Mammary epithelial cell (primary cell): ENCODE data around the gene ZNF768.

ENCODE experiments used
- EZH2 ChIP-seq: IDR thresholded peaks from 2 replicates; pipeline ENCODE4 v1.6.1; 2012; ENCODE audit warnings: low read length, inconsistent platforms, borderline replicate concordance
- TF ChIP-seq, protein P1 (sequence below), 2 donors: IDR thresholded peaks in 1 of 2; conservative IDR thresholded peaks in 1 of 2; 2 replicates each; pipeline ENCODE4 v1.5.1; 2011 to 2012; ENCODE audit warnings: inconsistent platforms in 2 of 2, low read length in 2 of 2, mild to moderate bottlenecking in 2 of 2, control low read depth in 1 of 2, low read depth in 1 of 2; ENCODE audit not compliant: insufficient read depth in 1 of 2; ENCODE audit errors: extremely low read depth in 1 of 2

DNA sequence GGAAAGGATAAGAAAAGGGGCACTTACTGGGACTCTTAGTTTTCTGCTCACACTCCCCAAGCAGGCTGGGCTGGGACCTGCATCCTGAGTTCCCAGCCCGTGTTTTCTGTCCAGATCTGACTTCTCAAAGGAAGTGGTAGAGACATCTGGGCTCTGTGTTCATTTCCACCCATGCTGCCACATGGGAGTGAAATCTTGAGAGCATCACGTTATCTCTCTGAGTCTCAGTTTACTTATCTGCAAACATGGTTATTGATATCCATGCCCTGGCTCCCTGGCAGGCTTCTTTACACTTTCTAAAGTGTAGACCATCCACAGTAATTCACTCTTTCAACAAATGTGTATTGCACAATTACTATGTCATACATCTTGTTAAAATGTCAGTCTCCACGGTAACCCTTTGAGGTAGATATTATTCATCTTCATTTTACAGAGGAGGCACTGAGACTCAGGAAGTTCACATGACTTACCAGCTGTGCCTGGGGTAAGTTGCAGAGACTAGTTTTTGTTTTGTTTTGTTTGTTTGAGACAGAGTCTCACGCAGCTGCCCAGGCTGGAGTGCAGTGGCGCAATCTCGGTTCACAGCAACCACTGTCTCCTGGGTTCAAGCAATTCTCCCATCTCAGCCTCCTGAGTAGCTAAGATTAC, 41.7 kb upstream of the ZNF768 start:
- TF ChIP-seq, protein P1, sequence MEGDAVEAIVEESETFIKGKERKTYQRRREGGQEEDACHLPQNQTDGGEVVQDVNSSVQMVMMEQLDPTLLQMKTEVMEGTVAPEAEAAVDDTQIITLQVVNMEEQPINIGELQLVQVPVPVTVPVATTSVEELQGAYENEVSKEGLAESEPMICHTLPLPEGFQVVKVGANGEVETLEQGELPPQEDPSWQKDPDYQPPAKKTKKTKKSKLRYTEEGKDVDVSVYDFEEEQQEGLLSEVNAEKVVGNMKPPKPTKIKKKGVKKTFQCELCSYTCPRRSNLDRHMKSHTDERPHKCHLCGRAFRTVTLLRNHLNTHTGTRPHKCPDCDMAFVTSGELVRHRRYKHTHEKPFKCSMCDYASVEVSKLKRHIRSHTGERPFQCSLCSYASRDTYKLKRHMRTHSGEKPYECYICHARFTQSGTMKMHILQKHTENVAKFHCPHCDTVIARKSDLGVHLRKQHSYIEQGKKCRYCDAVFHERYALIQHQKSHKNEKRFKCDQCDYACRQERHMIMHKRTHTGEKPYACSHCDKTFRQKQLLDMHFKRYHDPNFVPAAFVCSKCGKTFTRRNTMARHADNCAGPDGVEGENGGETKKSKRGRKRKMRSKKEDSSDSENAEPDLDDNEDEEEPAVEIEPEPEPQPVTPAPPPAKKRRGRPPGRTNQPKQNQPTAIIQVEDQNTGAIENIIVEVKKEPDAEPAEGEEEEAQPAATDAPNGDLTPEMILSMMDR (conservative IDR thresholded peaks at IDR 0.05 in 1 of 2, IDR thresholded peaks at IDR 0.05 in 1 of 2; ENCODE audit: extremely low read depth in 1 of 2, insufficient read depth in 1 of 2, low read depth in 1 of 2, low read length in 2 of 2) = no peak
- TF ChIP-seq EZH2 = no peak
